GM08714 (cell line): ENCODE measurements around the gene SLC44A4.
"Not testable (repeated sequence)": the region's sequence is repeated elsewhere in the genome, so short reads cannot be mapped to it uniquely, and the experiment has no call there.

Source experiments
- H3K4me3 ChIP-seq: fragments of 200-500 bp; sonication (Bioruptor generic); 2 replicates; pipeline ENCODE4 v1.5.1; 2014; ENCODE audit warnings: mild to moderate bottlenecking, low read length, inconsistent platforms
- ZNF274 ChIP-seq: IDR thresholded peaks from 2 replicates; pipeline ENCODE4 v1.6.1; 2012; ENCODE audit warnings: mild to moderate bottlenecking, low read depth, low read length

SLC44A4 gene

DNA sequence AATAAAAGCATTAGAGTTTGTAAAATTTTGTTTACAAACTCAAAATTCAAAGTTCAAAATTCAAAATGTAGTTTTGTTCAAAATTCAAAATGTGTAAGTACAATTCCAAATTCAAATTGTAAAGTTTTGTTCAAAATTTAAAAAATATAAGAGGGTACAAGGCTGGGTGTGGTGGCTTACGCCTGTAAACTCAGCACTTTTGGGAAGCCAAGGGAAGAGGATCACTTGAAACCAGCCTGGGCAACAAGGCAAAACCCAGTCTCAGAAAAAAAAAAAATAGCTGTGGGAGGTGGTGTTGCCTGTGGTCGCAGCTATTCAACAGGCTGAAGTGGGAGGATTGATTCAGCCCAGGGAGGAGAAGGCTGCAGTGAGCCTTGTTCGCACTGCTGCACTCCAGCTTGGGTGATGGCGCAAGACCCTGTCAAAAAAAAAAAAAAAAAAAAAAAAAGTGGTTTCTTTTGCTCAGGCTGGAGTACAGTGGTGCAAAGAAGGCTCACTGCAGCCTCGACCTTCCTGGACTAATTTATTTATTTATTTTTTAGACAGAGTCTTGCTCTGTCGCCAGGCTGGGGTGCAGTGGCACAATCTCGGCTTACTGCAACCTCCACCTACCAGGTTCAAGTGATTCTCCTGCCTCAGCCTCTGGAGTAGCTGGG, 28.5 kb upstream of the SLC44A4 start:
- no peak for TF ChIP-seq ZNF274

DNA sequence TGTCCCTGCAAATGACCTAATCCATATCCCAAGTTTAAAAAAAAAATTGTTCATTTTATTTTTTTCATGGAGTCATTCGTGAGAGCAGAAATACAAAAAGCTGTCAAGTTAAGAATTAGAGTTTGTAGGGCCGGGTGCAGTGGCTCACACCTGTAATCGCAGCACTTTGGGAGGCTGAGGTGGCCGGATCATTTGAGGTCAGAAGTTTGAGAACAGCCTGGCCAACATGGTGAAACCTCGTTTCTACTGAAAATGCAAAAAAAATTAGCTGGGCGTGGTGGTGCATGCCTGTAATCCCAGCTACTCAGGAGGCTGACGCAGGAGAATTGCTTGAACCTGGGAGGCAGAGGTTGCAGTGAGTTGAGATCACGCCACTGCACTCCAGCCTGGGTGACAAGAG, 27.9 kb upstream of the SLC44A4 start:
- not testable (repeated sequence) for H3K4me3 ChIP-seq

More for the DNA sequence above, 28.5 kb upstream of the SLC44A4 start:
- H3K4me3 ChIP-seq, result no peak overlapping the region

DNA sequence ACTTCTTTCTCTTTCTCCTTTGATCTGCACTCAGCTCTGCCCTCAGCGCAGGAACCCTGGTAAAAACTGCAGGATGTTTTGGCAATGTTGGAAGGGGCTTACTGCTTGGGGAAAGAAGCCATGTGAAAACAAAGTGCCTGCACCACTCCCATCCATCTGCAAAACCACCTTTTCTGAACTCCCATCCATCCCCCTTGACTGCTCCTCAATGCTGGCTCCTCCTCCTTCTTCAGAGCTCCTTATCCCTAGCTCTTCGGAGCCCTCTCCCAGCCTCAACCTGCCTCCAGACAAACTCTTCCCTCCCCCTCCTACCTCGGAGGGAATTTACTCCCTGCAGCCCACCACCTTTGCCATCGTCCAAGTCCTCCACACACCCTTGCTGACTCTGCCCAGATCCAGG, 27.3 kb upstream of the SLC44A4 start:
- no peak overlapping the region for H3K4me3 ChIP-seq
- no peak for TF ChIP-seq ZNF274

DNA sequence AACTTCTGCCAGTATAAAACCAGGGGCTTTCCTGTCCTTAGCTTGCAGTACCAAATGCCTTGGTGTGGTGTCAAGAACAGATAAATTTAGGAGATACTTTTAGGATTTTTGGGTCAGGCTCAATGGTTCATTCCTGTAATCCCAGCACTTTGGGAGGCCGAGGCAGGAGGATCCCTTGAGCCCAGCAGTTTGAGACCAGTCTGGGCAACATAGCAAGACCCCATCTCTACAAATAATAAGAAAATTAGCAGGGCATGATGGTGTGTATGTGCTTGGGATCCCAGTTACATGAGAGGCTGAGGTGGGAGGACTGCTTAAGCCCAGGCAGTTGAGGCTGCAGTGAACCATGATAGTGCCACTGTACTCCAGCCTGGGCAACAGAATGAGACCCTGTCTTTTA, 26.2 kb upstream of the SLC44A4 start:
- H3K4me3 ChIP-seq, result no peak overlapping the region
- TF ChIP-seq ZNF274, result no peak

DNA sequence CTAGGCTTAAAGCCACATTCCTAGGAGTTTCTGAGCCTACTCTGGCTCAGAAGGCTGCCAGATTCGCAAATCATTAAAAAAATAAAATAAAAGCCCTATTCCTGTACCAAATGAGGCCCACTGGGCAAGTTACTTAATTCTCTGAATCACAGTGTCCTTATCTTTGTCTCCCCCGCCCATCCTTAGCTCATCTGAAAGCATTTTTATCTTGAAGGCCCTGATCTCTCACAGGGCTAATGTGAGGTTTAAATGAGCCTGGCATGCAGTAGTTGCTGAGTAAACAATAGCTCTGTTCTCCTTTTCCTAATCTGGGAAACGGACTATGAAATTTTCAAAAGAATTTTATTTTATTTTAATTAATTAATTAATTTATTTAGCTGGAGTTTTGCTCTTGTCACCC, 25.2 kb upstream of the SLC44A4 start:
- no peak for TF ChIP-seq ZNF274
- no peak overlapping the region for H3K4me3 ChIP-seq

DNA sequence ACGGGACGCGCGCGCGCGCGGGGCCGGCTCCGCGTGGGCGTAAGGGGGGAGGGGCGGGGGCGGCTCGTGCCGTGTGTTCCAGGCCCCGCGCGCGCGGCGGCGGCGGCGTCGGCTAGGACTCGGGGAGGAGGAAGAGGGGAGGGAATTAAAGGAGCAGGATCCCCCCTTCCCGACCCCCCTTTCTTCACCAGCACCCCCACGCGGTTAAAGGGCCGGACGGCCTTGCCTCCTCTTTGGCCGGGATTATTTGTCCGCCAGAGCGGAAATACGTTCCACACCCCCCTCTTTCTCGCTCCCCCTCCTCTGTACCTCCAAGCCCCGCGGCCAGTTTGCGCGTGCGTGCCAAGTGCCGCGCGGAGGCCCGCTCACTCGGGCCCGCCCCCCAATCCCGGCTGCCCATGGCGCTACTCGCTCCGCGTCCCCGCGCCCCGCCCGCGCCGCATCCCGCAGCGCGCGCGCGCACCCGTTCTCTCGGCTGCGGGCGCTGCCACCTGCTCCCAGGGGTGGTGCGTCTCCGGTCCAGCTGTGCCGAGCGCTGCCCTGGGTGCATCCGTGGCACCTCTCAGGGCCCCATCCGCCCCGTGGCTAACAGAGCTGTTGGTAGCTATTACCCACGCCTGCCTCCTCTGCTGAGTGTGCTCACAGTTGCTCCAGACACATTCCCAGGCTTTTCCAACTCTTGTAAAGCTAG, 23.3 kb upstream of the SLC44A4 start, which contains the start of gene ZBTB12:
Gene ZBTB12, minus strand, starts transcription at position 134 of the 691 bp plus-strand sequence. CDS start 781 bp downstream, outside the sequence.
- TF ChIP-seq ZNF274, result no peak

GRCh38 chr6:31901415-31901952, 22.7 kb upstream of the SLC44A4 start:
- no peak for TF ChIP-seq ZNF274
- H3K4me3 ChIP-seq, result peak overlapping the region; percentile 62

More for the DNA sequence above, 23.3 kb upstream of the SLC44A4 start, which contains the start of gene ZBTB12:
- H3K4me3 ChIP-seq, result peak within 1 kb of the TSS; percentile 62

- peak overlapping the region; percentile 62; the same call in 1 of the 2 replicates for H3K4me3 ChIP-seq
- no peak for TF ChIP-seq ZNF274
Observed at GRCh38 chr6:31900917-31901414, 22.2 kb upstream of the SLC44A4 start.

DNA sequence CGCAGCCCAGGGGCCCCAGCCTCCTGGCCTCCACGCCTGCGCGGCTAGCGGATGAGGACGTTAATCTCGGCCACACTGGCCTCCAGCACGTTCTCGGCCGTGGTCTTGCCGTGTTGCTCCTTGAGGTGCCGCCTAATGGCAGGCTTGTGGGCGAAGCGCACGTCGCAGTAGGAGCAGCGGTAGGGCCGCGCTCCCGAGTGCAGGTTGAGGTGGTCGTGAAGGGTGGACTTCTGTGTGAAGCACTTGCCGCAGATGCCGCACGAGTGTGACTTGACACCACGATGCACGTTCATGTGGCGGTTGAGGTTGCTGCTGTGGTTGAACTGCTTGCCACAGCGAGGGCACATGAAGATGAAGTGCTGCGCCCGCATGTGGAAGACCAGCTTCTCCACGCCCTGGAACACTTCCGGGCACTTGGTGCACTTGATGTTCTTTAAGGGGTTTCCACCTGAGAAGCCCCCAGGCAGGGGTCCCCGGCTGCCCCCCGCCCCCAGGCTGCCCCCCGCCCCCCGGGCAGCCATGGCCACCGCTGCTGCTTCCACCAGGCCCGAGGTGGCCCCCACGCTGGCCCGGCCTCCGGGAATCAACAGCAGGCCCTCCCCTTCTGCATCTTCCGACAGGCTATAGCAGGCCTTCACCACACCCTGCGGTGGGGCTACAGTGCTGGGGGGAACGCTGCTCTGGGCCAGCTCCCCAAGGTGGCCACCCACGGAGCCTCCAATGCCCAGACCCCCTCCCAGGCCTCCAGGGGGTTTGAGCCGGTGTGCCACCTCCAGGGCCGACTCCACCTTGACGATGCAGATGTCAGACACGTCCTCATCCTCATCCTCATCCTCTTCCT, 21.3 kb upstream of the SLC44A4 start:
- H3K4me3 ChIP-seq, result no peak overlapping the region

DNA sequence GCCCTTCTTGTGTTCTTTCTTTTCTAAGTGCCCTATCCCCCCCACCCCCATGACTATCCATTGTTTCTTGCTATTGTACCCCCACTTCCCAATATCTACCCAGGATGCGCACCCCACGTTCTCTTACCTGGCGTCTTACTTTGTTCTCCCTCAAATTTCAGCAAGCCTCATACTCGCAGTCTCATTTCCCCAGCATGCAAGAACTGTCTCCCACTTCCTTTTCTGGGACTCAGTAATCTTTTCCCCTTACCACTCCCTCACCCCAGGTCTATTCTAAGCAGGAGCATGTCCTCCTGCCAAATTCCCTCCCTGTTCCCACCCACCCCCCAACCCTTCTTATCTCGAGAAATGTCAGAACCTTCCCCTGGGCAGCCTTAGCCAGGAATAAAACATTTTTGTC, 20.4 kb upstream of the SLC44A4 start:
- no peak for TF ChIP-seq ZNF274
- no peak overlapping the region for H3K4me3 ChIP-seq

More for the DNA sequence above, 21.3 kb upstream of the SLC44A4 start:
- no peak for TF ChIP-seq ZNF274

DNA sequence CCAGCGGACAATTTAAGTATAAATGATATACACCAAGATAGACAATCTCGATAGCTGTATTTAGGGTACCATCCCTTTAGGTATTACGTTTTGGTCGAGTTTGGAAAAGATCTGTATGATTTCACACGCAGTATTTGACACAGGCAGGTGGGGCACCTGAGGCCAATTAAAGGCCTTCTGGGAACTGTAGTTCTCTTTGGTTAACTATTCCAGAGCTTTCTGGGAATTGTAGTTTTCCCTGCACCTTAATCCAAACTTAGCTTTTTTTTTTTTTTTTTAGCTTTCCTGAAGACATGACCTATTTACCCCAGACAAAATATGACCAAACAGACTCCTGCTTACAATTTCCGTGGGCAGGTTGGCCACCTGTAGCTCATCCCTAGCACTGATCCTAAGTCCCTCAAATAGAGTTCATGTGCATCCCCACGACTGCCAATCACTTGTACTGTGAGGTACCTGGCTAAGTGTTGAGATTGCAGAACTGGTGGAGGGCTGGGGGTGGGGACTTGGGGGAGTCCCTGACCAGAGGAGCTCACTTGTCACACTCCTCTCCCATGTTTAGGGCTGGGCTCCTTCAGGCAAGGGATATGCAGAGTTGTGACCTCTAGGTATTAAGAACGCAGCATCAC, 19.7 kb upstream of the SLC44A4 start:
- no peak for TF ChIP-seq ZNF274
- H3K4me3 ChIP-seq, result peak overlapping the region; percentile 95

DNA sequence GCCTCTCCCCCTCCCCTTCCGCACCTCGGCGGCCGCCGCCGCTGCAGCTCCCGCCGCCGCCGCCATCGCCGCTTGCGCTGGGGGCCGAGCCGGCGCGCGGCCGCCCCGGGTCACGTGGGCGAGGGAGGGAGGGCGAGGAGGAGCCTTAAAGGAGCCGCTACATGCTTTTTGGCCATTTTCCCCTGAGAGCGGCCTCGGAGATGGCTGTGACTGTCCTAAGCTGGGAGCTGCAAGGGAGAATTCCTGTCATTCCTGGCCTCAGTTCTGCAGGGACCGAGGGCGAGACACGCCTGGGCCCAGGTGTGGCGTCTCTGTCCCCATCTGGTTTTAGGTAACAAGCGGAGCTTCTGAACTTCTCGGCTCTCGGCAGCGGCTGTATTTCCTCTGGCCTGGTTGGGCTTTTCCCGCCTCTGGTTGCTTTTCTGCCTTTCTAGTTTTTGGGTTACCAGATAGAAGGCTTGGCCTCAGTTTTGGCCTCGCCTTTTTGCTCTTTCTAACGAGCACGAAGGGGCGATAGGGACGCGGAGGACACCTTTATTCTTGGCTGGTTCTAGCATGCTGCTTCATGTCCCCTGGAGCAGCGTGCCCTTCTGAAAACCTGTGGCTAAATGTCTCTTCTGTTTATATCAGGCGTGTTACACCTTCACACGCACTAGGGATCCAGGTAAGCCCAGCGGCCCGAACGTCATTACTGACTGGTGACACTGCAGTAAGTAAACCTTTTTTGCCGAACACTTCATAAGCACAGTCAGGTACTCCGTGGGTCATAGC, 19.0 kb upstream of the SLC44A4 start, which contains the start of gene EHMT2:
Gene EHMT2, minus strand, starts transcription at position 87 of the 771 bp plus-strand sequence. Its CDS starts 21 bp downstream, at position 66.
- H3K4me3 ChIP-seq, result peak within 1 kb of the TSS; percentile 95
- TF ChIP-seq ZNF274, result no peak
